SK-N-SH (cell line): ENCODE results near the gene CHST15.

ENCODE experiments used
- CTCF ChIP-seq: fragments of 200-600 bp; sonication (generic); IDR thresholded peaks from 2 replicates; pipeline ENCODE4 v1.6.1; 2017; ENCODE audit warnings: antibody characterized with exemption, mild to moderate bottlenecking, moderate library complexity
- EP300 ChIP-seq, 2 experiments: IDR thresholded peaks; 2 replicates each; pipeline versions ENCODE4 v1.4.0 to v1.6.1; 2012; ENCODE audit warnings: borderline replicate concordance in 1 of 2, low read depth in 1 of 2, low read length in 1 of 2
- EZH2phosphoT487 ChIP-seq: fragments of 200-600 bp; sonication (generic); IDR thresholded peaks from 2 replicates; pipeline ENCODE4 v1.6.1; 2017; ENCODE audit warnings: low read depth, mixed run types, mild to moderate bottlenecking, antibody characterized with exemption, moderate library complexity, borderline replicate concordance
- FOXJ3 ChIP-seq: sonication (generic); formaldehyde crosslinking; IDR thresholded peaks from 2 replicates; pipeline ENCODE4 v1.5.1; 2020; ENCODE audit warnings: mild to moderate bottlenecking, missing genetic modification reagents
- FOXM1 ChIP-seq: IDR thresholded peaks from 2 replicates; pipeline ENCODE4 v1.4.0; 2012; ENCODE audit warnings: low read depth, mild to moderate bottlenecking
- GABPA ChIP-seq: IDR thresholded peaks from 2 replicates; pipeline ENCODE4 v1.4.0; 2012; ENCODE audit warnings: low read depth, mild to moderate bottlenecking
- JUND ChIP-seq: IDR thresholded peaks from 2 replicates; pipeline ENCODE4 v1.4.0; 2012
- MAX ChIP-seq: IDR thresholded peaks from 2 replicates; pipeline ENCODE4 v1.4.0; 2012; ENCODE audit warnings: low read depth
- RCOR1 ChIP-seq: fragments of 150-350 bp; IDR thresholded peaks from 2 replicates; pipeline ENCODE4 v1.6.1; 2017; ENCODE audit warnings: antibody characterized with exemption, low read length
- YY1 ChIP-seq: IDR thresholded peaks from 2 replicates; pipeline ENCODE4 v1.4.0; 2012; ENCODE audit warnings: low read depth, mild to moderate bottlenecking
- TF ChIP-seq, protein P1 (sequence below): IDR thresholded peaks from 2 replicates; pipeline ENCODE4 v1.6.1; 2012; ENCODE audit warnings: mild to moderate bottlenecking, low read depth, low read length, moderate library complexity

DNA sequence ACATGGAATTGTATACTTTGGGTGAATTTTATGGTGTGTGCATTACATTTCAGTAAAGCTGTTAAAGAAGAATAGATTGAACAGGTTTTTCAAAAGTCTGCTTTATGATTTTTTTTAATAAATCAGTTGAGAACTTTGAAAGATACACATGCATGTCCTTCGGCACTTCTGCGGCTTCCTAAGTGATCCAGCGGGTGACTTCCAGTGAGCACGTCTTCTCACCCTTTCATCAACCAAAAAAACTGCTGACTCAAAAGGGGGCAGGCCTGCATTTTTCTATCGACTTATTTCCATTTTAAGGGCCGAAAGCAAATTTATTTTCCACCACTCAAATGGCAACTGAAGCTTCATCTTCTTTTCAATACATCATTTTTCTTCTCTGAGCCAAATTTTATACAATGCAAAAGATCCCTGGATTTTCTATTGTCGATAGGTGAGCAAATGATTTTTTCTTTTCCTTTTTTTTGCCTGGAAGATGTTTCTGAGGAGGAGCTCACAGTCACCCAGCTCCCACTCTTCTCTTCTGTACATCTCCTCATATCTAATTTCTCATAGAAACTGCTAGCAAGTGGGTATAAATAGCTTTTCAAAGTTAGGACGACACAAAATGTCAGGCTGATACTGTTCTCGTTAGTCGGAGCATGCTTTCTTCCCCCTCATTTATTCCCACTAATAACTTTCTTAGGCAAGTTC lies 10.2 kb downstream of the CHST15 start:
- TF ChIP-seq, protein P1, sequence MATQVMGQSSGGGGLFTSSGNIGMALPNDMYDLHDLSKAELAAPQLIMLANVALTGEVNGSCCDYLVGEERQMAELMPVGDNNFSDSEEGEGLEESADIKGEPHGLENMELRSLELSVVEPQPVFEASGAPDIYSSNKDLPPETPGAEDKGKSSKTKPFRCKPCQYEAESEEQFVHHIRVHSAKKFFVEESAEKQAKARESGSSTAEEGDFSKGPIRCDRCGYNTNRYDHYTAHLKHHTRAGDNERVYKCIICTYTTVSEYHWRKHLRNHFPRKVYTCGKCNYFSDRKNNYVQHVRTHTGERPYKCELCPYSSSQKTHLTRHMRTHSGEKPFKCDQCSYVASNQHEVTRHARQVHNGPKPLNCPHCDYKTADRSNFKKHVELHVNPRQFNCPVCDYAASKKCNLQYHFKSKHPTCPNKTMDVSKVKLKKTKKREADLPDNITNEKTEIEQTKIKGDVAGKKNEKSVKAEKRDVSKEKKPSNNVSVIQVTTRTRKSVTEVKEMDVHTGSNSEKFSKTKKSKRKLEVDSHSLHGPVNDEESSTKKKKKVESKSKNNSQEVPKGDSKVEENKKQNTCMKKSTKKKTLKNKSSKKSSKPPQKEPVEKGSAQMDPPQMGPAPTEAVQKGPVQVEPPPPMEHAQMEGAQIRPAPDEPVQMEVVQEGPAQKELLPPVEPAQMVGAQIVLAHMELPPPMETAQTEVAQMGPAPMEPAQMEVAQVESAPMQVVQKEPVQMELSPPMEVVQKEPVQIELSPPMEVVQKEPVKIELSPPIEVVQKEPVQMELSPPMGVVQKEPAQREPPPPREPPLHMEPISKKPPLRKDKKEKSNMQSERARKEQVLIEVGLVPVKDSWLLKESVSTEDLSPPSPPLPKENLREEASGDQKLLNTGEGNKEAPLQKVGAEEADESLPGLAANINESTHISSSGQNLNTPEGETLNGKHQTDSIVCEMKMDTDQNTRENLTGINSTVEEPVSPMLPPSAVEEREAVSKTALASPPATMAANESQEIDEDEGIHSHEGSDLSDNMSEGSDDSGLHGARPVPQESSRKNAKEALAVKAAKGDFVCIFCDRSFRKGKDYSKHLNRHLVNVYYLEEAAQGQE: no peak
- TF ChIP-seq EZH2phosphoT487: no peak
- no peak for TF ChIP-seq CTCF
- no peak for TF ChIP-seq FOXM1
- no peak for TF ChIP-seq GABPA
- no peak for TF ChIP-seq YY1
- TF ChIP-seq EP300 (IDR thresholded peaks at IDR 0.05; ENCODE audit: borderline replicate concordance in 1 of 2, low read depth in 1 of 2, low read length in 1 of 2): no peak
- no peak for TF ChIP-seq MAX
- TF ChIP-seq FOXJ3 (CRISPR knock-in tag): no peak
- TF ChIP-seq RCOR1: no peak
- TF ChIP-seq JUND: no peak
